NCI-H1417 treated with DMSO at 0.1 percent for 48 hours (cell line): ENCODE results near the gene LDLRAD4.
"Not testable (repeated sequence)": the region's sequence is repeated elsewhere in the genome, so short reads cannot be mapped to it uniquely, and the experiment has no call there.

Experiments
- DNase-seq: peaks from one replicate; lab custom pipeline; 2025; lab: John Stamatoyannopoulos, UW

LDLRAD4 gene

DNA sequence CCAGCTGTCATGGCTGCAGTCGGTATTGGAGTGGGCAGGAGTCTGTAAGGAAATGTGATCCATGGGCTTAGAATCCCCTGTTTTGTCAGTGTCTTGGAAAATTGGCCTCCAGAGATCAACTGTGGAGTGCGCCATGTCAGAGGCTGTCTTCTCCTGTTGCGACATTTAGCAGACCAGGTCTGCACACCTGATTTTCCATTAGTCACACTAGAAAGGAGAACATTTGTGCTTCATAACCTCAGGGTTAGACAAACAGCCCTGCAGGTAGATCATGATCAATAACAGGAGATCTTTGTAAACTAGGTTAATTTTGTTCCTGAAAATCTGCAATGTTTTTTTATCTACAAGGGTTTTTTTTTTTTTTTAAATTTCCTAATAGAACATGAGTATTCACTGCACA lies 28.0 kb downstream of the LDLRAD4 start:
- no peak for DNase-seq

DNA sequence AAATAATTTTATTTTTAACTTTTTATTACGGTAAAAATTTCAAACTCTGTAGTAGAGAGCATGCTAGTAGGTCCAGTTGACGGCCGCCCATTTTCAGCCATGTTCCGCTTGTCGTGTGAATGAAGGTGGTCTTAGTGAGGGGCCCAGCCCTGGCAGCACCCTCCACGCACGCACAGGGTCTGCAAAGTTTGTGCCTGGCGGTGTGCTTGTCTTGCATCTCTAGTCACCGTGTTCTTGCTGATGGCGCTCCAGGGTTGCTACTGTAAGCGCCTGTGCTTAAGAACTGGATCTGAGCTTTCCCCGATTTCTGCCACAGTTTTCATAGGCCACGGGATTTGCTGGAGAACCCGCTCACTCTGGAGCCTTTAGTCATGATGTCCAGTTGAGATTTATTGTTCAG lies 28.9 kb downstream of the LDLRAD4 start:
- no peak for DNase-seq

DNA sequence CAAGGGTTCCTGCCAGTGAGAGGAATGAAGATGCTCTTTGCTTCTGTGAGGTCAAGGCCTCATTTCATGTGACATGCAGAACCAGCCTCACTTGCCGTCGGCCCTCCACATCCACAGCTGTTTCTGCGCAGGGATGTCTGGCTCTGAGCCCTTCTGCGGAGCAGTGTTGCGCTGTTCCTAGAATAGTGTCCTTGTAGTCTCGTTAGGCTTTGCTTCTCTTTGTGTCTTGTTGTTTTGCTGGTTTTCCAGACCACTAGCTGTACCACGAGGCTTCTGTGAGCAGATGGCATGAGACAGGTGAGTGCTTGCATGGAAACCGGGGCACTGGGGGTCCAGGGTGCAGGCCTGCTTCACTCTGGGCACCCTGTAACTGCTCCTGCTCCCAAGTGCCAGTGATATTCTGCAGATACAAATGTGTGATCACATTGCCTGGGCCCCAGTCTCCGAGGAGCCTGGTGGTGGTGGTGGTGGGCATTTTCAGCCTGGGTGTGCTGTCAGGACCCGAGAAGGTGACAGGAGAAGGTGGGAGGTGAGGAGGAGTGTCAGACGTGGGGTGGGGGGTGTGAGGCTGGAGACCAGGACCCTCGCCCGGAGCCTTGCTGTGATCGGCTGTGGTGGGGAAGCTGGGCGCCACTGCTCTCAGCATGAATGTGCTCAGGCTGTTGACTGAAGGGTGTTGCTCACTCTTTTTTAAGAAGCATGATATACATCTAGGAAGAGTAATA lies 34.3 kb downstream of the LDLRAD4 start:
- DNase-seq, result no peak

DNA sequence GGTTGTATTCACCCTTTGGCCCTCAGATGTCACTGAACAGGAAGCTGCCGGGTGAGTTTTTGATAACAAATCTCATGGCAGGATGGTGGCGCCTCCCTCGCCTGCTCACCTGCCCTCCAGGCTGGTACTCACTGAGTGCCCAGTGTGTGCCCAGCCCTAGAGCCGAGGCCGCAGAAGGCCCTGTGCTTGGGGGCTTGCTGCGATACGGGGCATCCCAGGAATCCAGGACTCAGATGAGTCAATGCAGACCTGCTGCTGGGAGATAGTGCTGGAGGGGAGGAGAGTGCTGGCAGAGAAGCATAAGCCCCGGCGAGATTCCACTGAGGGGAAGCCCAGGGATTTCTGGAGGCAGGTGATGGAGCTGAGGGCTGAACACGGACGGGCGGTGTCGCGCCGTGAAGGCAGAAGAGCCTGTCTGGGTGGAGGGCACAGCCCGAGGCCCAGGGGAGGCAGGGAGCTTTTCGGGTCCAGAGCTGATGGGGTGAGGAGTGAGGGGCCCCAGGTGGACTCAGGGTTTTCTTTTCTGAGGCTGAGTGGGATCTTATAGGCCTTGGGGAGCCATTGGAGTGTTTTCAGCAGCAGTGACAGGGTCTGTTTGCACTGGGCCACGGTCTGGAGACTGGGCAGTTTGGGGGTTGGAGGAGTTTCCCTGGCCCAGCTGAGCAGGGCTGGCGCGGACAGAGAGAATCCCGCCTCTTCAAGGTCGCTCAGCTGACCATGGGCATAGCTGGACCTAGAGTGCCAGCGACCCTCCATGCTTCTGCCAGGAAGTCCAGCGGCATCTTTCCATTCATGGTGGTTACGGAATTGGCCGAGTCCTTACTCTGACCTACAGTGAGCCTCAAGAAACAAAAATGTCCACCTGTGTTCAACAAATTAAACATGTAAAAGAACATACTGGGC lies 35.5 kb downstream of the LDLRAD4 start:
- DNase-seq, result no peak

DNA sequence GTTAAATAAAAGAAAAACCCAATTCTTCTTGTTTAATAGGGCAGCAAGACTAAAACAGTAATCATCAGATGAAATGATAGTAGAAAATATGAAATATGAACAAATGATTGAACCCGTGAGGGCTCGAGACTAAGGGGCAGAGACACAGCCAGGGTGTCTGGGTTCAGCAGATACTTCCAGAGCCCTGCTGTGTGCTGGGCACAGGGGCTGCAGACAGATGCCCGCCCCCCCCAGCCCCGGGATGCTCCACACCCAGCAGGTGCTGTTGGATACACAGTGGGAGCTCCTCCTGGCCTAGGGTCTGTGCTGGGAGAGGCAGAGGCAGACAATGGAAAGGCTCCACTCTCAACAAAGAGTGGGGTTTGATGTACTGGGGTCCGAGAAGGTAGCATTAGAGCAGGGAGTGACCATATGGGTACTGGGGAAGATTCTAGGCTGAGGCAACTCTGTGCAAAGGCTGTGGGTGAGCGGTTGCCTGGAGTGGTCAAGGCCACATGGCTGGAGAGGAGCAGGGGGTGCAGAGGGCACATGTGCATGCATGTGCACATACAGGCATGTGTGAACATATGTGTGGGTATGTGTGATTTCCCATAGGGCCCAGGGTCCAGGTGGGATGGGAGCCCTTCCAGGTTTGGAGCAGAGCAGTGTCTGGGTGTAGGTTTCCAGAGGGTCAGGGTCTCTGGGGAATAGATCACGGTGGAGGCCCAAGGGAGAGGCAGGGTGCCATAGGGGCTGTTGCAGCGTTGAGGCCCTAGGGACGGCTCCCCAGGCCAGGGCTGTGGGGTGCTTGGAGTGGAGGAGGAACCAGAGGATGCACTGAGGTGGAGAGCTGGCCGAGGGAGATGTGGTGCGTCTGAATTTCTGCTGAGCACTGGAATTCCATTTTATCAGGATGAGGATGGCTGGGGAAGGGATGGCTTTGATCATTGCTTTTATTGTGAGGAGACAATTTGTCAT lies 36.7 kb downstream of the LDLRAD4 start:
- no peak for DNase-seq

DNA sequence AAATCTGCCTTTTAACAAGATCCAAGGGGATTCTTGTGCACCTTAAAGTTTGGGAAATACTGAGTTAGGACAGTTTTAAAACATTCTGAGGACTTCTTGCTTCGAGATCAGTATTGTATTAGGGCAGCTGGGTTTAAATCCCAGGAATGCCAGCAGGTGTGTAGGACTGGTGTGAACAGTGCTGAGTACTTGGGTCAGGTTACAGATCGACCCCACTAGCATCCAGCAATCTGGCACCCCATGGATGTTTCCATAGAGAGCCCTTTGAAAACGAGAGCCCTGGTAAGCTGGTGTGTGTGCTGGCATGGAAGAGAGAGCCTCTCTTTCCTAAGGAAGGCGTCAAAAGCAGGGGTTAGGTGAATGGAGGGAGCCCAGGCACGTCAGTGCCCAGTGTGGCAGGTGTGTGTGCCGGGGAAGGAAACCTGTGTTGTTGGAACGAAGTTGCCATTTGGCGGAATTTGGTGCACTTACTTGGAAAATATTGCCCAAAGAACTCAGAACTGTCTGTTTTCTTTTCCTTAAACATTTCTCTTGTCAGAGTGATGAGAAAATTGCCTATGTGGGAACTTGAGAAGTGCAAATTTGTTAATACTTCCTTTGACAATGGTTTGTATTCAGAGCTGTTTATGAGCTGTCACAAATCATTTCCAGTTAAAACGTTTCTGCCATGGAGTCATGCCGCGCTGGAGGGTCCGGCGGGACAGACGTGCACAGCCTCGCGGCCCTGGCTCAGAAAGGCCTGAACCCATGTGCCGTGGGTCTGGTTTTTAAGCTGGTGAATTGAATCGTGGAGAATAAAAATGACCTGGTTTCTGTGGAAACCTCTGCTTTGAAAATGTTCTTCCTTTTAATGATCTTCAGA lies 38.1 kb downstream of the LDLRAD4 start:
- DNase-seq, result no peak

DNA sequence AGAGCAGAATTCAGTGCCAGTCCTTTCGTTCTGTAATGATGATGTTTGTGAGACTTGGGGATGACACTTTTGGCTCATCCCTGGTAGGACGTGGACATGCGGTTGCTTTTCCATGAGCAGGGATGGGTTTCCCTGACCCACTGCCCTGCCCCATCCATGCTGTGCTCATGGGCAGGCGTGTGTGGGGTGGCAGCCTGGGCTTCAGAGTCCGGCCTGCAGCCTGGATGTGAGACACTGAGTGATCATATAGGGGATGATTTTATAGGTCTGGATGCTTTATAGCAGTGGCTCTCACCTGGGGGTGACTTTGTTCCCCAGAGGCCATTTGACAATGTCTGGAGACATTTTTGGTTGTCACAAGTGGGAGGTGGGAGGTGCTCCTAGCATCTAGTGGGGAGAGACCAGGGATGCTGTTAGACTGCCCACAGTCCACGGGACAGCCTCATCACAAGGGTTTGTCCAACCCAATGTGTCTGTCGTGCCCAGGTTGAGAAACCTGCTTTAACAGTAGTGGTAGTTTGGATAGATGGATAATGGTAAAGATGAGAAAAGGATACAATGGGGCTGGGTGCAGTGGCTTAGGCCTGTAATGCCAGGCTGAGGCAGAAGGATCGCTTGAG lies 38.9 kb downstream of the LDLRAD4 start:
- no peak for DNase-seq

DNA sequence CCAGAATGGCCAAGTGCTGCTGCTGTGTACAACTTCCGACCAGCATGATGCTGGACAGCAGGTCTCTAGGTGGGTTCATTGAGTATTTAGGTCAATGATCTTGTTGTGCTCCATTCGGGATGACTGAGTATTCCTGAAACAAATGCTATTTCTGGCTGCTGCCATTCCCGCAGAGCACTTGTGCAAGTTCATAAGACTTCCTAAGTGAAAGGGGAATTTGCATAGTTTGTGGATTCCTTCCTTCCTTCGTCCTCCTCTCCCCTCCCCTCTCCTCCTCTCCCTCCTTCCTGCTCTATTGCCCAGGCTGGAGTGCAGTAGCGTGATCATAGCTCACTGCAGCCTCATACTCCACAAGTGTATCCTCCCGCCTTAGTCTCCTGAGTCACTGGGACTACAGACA lies 40.4 kb downstream of the LDLRAD4 start:
- no peak for DNase-seq

DNA sequence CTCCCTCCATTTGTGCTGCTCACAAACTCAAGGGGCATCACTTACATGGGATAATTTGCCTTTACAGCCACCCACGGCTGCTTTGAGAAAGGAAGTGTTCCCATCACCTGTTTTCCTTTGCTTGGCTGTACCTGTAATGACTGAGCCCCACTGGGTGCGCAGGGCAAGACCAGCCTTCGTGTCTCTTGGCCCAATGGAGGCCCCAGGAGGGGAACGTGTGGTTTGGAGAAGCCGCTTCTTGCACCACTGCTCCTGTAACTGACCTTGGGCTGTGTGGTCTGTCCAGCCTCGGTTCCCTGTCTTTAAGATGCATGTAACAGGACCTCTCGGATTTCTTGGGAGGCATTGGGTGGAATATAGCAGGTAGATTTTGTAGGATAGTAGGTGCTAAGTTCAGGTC lies 41.1 kb downstream of the LDLRAD4 start:
- DNase-seq, result no peak

DNA sequence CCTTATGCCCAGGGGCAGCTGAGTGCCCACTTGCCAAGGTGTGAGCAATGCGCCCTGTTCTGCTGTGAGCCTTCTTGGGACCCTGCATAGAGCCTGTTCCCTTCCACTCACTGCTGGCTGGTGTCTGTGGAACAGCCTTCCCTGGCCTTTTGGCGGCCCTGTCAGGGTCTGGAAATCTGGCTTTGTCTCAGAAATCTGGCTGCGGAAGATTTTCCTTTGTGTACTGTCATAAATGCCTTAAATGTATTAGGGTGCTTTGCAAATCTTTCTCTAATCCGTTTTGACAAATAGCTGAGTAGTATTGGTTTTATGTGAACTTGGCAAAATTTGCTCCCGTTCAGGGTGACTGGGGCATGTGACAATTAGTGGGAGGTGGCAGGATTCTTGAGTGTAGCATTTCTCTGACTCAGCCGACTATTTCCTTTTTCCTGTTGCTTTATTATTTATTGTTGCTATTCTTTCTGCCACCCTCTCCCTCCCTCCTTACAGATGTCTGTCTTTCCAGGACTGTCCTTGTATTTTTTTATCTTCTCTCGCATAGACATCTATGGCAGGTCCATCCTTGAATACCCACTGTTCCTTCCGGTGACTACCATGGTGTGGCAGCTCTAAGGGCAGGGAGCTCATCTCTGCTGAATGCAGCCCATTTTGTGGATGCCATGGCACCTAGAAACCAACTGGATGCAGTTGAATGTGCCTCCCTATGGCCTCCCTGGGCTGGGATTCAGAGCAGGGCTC lies 41.8 kb downstream of the LDLRAD4 start:
- DNase-seq, result no peak

DNA sequence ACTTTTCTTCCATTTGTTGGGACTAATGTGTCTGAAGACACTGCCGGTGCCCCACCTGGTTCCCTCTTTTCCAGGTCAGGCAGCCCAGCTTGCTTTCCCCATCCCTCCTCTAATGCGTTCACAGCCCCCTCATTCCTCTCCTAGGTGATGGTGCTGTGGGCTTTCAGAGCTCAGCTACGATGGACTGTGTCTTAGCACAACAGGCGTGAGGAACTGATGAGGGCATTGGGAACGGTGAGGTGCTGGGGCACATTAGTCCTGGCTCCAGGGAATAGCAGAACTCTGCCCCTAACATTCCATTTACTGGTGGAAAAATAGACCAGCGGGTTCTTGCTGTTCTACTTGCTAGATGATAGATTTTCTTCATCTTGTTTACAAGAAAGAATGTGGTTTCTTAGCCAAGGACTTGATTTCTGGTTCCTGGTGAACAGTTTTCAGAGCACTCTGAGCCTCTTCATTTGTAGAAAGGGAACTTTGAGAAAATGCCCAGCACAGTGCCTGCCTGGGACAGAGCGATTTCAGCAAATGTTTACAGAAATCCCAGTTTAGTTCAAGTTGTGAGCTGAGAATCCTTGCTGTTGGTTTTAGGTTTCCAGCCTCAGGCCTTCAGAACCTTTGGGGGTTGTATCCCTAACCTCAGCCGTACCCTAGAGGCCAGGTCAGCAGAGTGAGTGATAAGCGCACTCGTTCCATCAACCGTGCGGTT lies 42.5 kb downstream of the LDLRAD4 start:
- DNase-seq, result no peak

DNA sequence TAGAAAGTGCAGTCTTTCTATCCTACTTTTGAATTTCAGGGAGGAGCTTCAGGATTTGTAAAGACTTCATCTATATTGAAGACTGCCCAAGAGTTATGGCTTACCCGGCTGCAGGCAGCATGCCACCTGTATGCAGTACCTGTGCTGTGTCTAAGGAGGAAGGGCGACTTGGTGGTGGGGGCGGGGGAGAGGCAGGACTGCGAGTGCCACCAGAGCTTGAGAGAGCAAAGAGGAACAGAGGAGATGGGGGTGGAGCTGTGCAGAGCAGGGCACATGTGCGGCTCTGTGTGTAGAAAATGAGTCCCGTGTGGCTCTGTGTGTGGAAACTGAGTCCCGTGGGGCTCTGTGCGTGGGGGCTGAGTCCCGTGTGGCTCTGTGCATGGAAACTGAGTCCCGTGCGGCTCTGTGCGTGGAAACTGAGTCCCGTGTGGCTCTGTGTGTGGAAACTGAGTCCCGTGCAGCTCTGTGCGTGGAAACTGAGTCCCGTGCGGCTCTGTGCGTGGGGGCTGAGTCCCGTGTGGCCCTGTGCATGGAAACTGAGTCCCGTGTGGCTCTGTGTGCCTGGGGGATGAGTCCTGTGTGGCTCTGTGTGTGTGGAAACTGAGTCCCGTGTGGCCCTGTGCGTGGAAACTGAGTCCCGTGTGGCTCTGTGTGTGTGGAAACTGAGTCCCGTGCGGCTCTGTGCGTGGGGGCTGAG lies 43.2 kb downstream of the LDLRAD4 start:
- no peak for DNase-seq

DNA sequence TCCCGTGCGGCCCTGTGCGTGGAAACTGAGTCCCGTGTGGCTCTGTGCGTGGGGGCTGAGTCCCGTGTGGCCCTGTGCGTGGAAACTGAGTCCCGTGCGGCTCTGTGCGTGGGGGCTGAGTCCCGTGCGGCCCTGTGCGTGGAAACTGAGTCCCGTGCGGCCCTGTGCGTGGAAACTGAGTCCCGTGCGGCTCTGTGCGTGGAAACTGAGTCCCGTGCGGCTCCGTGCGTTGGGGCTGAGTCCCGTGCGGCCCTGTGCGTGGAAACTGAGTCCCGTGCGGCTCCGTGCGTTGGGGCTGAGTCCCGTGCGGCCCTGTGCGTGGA lies 43.8 kb downstream of the LDLRAD4 start:
- not testable (repeated sequence) for DNase-seq

DNA sequence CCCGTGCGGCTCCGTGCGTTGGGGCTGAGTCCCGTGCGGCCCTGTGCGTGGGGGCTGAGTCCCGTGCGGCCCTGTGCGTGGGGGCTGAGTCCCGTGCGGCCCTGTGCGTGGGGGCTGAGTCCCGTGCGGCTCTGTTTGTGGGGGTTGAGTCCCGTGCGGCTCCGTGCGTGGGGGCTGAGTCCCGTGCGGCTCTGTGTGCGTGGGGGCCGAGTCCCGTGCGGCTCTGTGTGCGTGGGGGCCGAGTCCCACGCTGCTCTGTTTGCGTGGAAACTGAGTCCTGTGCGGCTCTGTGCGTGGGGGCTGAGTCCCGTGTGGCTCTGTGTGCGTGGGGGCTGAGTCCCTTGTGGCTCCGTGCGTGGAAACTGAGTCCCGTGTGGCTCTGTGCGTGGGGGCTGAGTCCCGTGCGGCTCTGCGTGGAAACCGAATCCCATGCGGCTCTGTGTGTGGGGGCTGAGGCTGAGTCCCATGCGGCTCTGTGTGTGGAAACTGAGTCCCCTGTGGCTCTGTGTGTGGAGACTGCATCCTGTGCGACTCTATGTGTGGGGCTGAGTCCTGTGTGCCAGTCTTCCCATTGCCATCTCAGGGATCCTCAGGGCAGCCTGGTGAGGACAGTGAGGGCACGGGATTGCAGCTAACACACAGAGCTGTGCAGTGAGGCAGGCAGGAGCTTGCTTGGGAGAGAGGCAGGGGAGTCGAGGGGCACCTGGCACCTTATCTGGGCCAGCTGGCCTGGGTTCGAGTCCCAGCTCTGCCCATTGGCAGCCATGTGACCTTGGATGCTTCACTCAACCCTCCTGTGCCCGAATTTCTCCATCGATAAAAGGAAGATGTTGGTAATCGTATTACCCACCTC lies 44.5 kb downstream of the LDLRAD4 start:
- no peak for DNase-seq

DNA sequence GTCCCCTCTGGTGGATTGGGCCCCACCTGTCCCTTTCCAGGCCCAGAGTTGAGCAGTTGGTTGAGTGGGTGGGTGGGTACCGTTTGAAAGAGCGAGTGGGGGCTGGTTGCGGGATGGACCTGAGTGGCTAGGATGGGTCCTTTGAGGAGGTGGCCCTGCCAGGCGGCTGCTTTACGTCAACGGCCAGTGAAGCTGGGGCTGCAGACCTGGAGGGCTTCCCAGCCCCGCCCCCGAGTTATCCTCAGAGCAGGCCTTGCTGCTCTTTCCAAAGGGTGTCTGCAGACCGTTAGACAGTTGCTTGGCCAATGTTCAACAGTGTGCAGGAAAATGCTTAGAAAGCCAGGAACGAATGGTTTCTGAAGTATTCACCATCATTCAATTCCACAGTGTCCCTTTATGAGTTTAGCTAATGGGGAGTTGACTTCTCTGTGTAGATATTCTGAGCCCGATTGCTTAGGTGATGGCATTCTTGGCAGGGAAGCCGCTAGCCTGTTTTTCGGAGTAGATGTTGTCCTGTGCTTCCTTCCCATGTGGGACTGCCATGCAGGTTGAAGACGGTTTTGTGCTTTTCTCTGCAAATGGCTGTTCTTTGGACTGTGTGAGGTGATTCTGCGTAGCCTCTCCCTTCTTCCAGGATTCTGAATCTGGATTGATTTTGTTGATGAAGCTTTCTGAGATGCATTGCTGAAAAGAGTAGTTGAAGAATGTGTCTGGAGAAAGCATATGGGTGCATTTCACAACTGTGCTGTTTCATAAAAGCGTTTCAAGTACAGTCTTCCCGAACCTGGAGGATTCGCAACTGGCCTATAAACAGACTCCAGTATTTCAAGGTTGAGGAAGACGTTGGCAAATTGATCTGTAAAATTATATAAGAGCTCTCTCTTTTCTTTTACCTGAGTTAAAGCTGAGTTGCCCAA lies 45.8 kb downstream of the LDLRAD4 start:
- no peak for DNase-seq

DNA sequence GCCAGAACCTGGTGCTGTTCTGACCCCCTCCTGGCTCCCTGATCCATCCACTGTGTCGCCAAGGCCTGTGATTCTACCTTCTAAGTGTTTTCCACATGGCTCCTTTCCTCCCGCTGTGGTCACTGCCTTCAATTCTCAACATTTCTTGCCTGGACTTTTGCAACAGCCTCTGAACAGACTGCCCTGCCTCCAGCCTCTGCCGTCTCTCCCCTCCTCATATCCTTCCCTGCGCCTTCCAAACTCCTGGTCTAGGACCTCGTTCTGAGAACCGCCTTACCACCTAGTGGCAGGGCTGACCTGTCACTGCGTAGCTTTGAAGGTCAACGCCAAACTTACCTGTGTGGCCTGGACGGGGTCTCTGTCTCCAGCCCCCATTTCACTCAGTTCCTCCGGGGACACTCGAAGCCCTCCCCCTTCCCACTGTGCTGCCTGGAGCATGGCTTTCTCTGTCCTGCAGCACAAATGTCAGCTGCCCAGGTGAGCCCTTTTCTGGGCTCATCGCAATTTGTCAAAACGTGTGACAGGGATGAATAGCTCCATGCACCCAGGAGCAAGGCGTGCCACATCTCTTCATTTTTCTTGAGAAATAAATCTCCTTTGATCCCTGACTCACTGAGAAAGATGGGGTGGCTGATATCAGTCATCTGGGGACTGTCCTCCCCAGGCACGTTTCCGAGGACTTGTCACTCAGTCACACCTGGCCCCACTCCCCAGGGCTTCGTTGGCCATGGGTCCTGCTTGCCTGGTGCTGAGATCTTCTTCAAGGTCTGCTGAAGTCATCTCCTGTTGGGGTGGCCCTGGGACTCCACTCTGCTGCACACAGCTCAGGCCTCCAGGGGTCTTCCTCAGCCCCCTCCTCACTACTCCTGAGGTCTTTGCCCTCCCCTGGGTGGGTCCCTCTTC lies 46.7 kb downstream of the LDLRAD4 start:
- no peak for DNase-seq
